OCI-LY1 (cell line): ENCODE results near the gene GNAZ.

Experiments
- CTCF ChIP-seq: fragments of 200-600 bp; sonication (generic), shearing (Covaris generic); IDR thresholded peaks from 2 replicates; pipeline ENCODE4 v1.5.1; 2017; ENCODE audit warnings: mild to moderate bottlenecking, antibody characterized with exemption, low read length, moderate library complexity, mixed read lengths
- EZH2 ChIP-seq: fragments of 200-600 bp; sonication (generic), shearing (Covaris generic); IDR thresholded peaks from 2 replicates; pipeline ENCODE4 v1.8.0; 2017; ENCODE audit warnings: borderline replicate concordance, mixed run types, mild to moderate bottlenecking, antibody characterized with exemption, low read length, moderate library complexity, mixed read lengths

GRCh38 chr22:23105919-23106318 is 35.6 kb downstream of the GNAZ start:
- TF ChIP-seq CTCF, result no peak
- no peak for TF ChIP-seq EZH2
